GM20000 (cell line): ENCODE data around the gene SAG.

Experiments used
- DNase-seq: peaks from one replicate; pipeline ENCODE4 v3.0.0; 2012; ENCODE audit warnings: low spot score
- CTCF ChIP-seq: IDR thresholded peaks from 2 replicates; pipeline ENCODE4 v1.5.1; 2012; ENCODE audit warnings: mild to moderate bottlenecking, control low read depth; ENCODE audit errors: extremely low read depth, missing control alignments

Gene SAG

GRCh38 chr2:233319256-233319655 is 11.6 kb downstream of the SAG start:
- no peak for DNase-seq
- no peak for TF ChIP-seq CTCF

- DNase-seq: no peak
- TF ChIP-seq CTCF: no peak
These were observed 12.9 kb downstream of the SAG start for GRCh38 chr2:233320470-233320869.

- DNase-seq: no peak
- TF ChIP-seq CTCF: no peak
These were observed 13.6 kb downstream of the SAG start for GRCh38 chr2:233321166-233321565.

GRCh38 chr2:233323851-233324250 is 16.2 kb downstream of the SAG start:
- TF ChIP-seq CTCF: no peak
- DNase-seq: no peak

- no peak for DNase-seq
- no peak for TF ChIP-seq CTCF
These were observed 17.6 kb downstream of the SAG start for GRCh38 chr2:233325256-233325655.

- no peak for DNase-seq
- TF ChIP-seq CTCF: no peak
These were observed 18.2 kb downstream of the SAG start for GRCh38 chr2:233325814-233326213.

GRCh38 chr2:233326500-233326899 is 18.9 kb downstream of the SAG start:
- no peak for TF ChIP-seq CTCF
- no peak for DNase-seq
